Suprapubic skin (tissue), 4 donors: Measurements from ENCODE around the gene PHGDH. TPM values are rescaled to one million over a fixed set of nuclear protein-coding genes. Genes with fewer than 3 reads are reported as not detected.

Experiments
- DNase-seq, 2 donors: peaks; one replicate each; pipeline ENCODE4 v3.0.0-alpha.2; 2019; ENCODE audit warnings: low spot score in 2 of 2
- H3K27ac ChIP-seq: fragments of 200-600 bp; sonication (generic); one replicate; pipeline ENCODE4 v1.5.1; 2019
- H3K27me3 ChIP-seq: fragments of 200-600 bp; sonication (generic); one replicate; pipeline ENCODE4 v1.5.1; 2019
- H3K36me3 ChIP-seq: fragments of 200-600 bp; sonication (generic); one replicate; pipeline ENCODE4 v1.5.1; 2019
- H3K4me1 ChIP-seq: fragments of 200-600 bp; sonication (generic); one replicate; pipeline ENCODE4 v1.5.1; 2019
- H3K4me3 ChIP-seq: fragments of 200-600 bp; sonication (generic); one replicate; pipeline ENCODE4 v1.5.1; 2019; ENCODE audit warnings: mild to moderate bottlenecking
- H3K9me3 ChIP-seq: fragments of 200-600 bp; sonication (generic); one replicate; pipeline ENCODE4 v1.5.1; 2019
- EP300 ChIP-seq: sonication (generic); formaldehyde crosslinking; IDR thresholded peaks from one replicate; pipeline ENCODE4 v1.6.1; 2017; ENCODE audit warnings: antibody characterized with exemption
- POLR2A ChIP-seq, 2 donors: fragments of 450-650 bp; IDR thresholded peaks; one replicate each; pipeline ENCODE4 v1.6.1; 2017; ENCODE audit warnings: antibody characterized with exemption in 2 of 2, mild to moderate bottlenecking in 2 of 2, moderate library complexity in 2 of 2
- POLR2AphosphoS5 ChIP-seq, 3 donors: sonication (generic); formaldehyde crosslinking; IDR thresholded peaks; one replicate each; pipeline ENCODE4 v1.6.1; 2017; ENCODE audit warnings: antibody characterized with exemption in 3 of 3
- WGBS: methylation state at CpG from one replicate; pipeline ENCODE4 v1.1.5; 2018; 5-methylcytosine and 5-hydroxymethylcytosine counted together
- total RNA-seq, 4 donors: library from RNA; depleted of rRNA; stranded (reverse); fragments of >200 nt; gene quantifications; one replicate each; pipeline ENCODE4 v1.1.0, GENCODE V29; 2016
- TF ChIP-seq, protein P1 (sequence below), 2 donors: fragments of 200-600 bp in 1 of 2; fragments of 450-650 bp in 1 of 2; sonication (generic) in 1 of 2; IDR thresholded peaks; one replicate each; pipeline ENCODE4 v1.5.1; 2016 to 2019; ENCODE audit warnings: antibody characterized with exemption in 2 of 2, mild to moderate bottlenecking in 1 of 2, moderate library complexity in 1 of 2

The PHGDH gene
- total RNA-seq, 4 donors from 2014 or later: 81.3 to 130 (median 100.0) TPM

DNA sequence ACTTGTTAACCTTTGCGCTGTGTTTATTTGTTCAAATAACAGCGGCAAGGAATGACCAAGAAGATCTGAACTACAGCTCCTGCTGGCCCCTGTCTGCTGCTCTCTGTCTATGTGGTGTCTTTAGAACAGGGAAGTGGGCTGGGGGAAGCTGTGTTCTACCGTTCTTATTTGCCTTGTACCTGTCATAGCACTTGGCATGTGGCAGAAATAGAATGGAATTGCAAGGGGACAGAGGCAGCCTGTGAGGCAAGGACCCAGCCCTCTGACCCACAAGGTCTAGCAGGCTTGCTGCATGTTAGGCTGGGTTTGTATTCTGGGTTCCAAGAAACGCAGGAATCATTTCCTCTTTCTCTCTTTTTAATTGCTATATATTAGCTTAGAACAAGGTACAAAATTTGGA lies 36.3 kb downstream of the PHGDH start:
- H3K27ac ChIP-seq: no peak overlapping the region
- peaks cover 30% of the 10 kb centered on the region for H3K4me1 ChIP-seq
- DNase-seq: no peak
- no peaks in the 10 kb centered on the region for H3K9me3 ChIP-seq
- no peak overlapping the region for H3K4me3 ChIP-seq
- H3K36me3 ChIP-seq: no peaks in the 10 kb centered on the region
- TF ChIP-seq, protein P1, sequence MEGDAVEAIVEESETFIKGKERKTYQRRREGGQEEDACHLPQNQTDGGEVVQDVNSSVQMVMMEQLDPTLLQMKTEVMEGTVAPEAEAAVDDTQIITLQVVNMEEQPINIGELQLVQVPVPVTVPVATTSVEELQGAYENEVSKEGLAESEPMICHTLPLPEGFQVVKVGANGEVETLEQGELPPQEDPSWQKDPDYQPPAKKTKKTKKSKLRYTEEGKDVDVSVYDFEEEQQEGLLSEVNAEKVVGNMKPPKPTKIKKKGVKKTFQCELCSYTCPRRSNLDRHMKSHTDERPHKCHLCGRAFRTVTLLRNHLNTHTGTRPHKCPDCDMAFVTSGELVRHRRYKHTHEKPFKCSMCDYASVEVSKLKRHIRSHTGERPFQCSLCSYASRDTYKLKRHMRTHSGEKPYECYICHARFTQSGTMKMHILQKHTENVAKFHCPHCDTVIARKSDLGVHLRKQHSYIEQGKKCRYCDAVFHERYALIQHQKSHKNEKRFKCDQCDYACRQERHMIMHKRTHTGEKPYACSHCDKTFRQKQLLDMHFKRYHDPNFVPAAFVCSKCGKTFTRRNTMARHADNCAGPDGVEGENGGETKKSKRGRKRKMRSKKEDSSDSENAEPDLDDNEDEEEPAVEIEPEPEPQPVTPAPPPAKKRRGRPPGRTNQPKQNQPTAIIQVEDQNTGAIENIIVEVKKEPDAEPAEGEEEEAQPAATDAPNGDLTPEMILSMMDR (IDR thresholded peaks at IDR 0.05): no peak
- TF ChIP-seq EP300: no peak
- TF ChIP-seq POLR2AphosphoS5 (IDR thresholded peaks at IDR 0.05): no peak
- TF ChIP-seq POLR2A (IDR thresholded peaks at IDR 0.05): no peak
- no peaks in the 10 kb centered on the region for H3K27me3 ChIP-seq
- WGBS: 72% methylated on average over 4 of the region's 4 CpGs

DNA sequence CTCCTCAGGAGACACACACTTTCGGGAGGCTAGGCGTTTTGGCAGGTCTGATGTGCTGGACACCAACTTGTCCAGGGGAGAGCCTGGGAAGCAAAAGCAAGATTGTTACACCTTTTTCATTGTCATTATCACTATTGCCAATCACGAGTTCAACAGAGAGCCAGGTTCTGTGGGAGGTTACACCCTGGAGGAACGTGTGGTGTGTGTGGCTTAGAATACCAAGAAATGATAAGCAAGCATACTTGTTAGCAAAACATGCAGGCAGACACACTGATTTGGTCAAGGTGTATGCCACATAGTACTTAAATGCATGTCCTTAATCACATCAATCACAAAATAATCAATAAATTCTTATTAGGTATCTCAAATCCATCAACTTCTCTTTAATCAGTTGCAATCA lies 40.9 kb downstream of the PHGDH start:
- Histone ChIP-seq H3K9me3 (no peaks in the 10 kb centered on the region), H3K27ac (no peak overlapping the region), H3K4me1 (peaks cover 11% of the 10 kb centered on the region), H3K36me3 (no peaks in the 10 kb centered on the region), H3K27me3 (no peaks in the 10 kb centered on the region), H3K4me3 (no peak overlapping the region)
- WGBS: 71% methylated on average over 4 of the region's 4 CpGs
- TF ChIP-seq EP300 (no peak), POLR2AphosphoS5 (IDR thresholded peaks at IDR 0.05) (no peak), POLR2A (IDR thresholded peaks at IDR 0.05) (no peak)
- TF ChIP-seq, protein P1 (IDR thresholded peaks at IDR 0.05): no peak
- no peak for DNase-seq

GRCh38 chr1:119758584-119758983 lies 46.9 kb downstream of the PHGDH start:
- Histone ChIP-seq H3K4me1 (peaks cover 11% of the 10 kb centered on the region), H3K4me3 (no peak overlapping the region), H3K9me3 (no peaks in the 10 kb centered on the region), H3K27ac (no peak overlapping the region), H3K27me3 (no peaks in the 10 kb centered on the region), H3K36me3 (no peaks in the 10 kb centered on the region)
- no peak for TF ChIP-seq POLR2AphosphoS5 (IDR thresholded peaks at IDR 0.05)
- TF ChIP-seq EP300: no peak
- TF ChIP-seq POLR2A (IDR thresholded peaks at IDR 0.05): no peak
- TF ChIP-seq, protein P1 (IDR thresholded peaks at IDR 0.05): no peak
- 54% methylated on average over 3 of the region's 3 CpGs for WGBS
- DNase-seq: no peak

- Histone ChIP-seq H3K4me3 (no peak overlapping the region), H3K27me3 (no peaks in the 10 kb centered on the region), H3K27ac (no peak overlapping the region), H3K4me1 (peaks cover 21% of the 10 kb centered on the region), H3K9me3 (no peaks in the 10 kb centered on the region), H3K36me3 (no peaks in the 10 kb centered on the region)
- DNase-seq: no peak
- TF ChIP-seq POLR2A (IDR thresholded peaks at IDR 0.05) (no peak), EP300 (no peak), POLR2AphosphoS5 (IDR thresholded peaks at IDR 0.05) (no peak)
- TF ChIP-seq, protein P1 (IDR thresholded peaks at IDR 0.05): no peak
- WGBS: 78% methylated on average over 1 of the region's 1 CpG
Measured at GRCh38 chr1:119762409-119762808, 50.7 kb downstream of the PHGDH start.

DNA sequence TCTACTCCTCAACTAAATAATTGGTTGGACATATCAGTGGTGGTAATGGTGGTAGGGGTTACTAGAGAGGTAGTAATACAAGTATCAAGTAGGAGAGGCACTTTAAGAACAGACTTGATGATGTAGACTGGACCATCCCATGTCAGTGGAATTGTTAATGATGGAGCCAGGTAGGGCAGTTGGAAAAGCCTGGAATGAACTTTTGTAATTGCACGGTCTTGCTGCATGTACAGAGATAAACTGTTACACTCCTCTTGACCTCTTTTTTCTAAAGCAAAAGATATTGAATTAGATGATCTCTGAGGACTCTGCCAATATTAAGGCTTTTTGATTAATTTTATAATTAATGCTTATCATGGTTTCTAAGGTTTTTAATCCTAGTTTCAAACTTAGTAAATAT lies 51.2 kb downstream of the PHGDH start:
- H3K27me3 ChIP-seq: no peaks in the 10 kb centered on the region
- H3K4me3 ChIP-seq: no peak overlapping the region
- 86% methylated on average over 1 of the region's 1 CpG for WGBS
- H3K36me3 ChIP-seq: no peaks in the 10 kb centered on the region
- peaks cover 19% of the 10 kb centered on the region for H3K4me1 ChIP-seq
- no peak for TF ChIP-seq EP300
- TF ChIP-seq POLR2AphosphoS5 (IDR thresholded peaks at IDR 0.05): no peak
- no peak for TF ChIP-seq POLR2A (IDR thresholded peaks at IDR 0.05)
- TF ChIP-seq, protein P1 (IDR thresholded peaks at IDR 0.05): no peak
- DNase-seq: no peak
- H3K9me3 ChIP-seq: no peaks in the 10 kb centered on the region
- H3K27ac ChIP-seq: no peak overlapping the region
